Liver (tissue), 9 donors: Measurements from ENCODE around the gene LGALS9. TPM values are rescaled to one million over a fixed set of nuclear protein-coding genes. Genes with fewer than 3 reads are reported as not detected.

Experiments used
- DNase-seq: peaks from one replicate; pipeline ENCODE4 v3.0.0-alpha.2; 2017; ENCODE audit warnings: low spot score
- H3K27ac ChIP-seq, 2 donors: one replicate each; pipeline ENCODE4 v1.7.0; 2013; ENCODE audit warnings: inconsistent platforms in 2 of 2, low read length in 2 of 2, control low read depth in 1 of 2, low read depth in 1 of 2, mild to moderate bottlenecking in 1 of 2
- H3K27me3 ChIP-seq, 4 donors: one replicate each; pipeline versions ENCODE4 v1.6.1 to v1.7.0; 2013; ENCODE audit warnings: low read length in 3 of 4, inconsistent platforms in 1 of 4, mild to moderate bottlenecking in 1 of 4, moderate library complexity in 1 of 4; ENCODE audit not compliant: control insufficient read depth in 4 of 4, insufficient read depth in 4 of 4
- H3K36me3 ChIP-seq, 4 donors: one replicate each; pipeline versions ENCODE4 v1.6.1 to v1.7.0; 2013; ENCODE audit warnings: low read length in 3 of 4, mild to moderate bottlenecking in 3 of 4, low read depth in 1 of 4, moderate library complexity in 1 of 4; ENCODE audit not compliant: control insufficient read depth in 4 of 4, insufficient read depth in 3 of 4
- H3K4me1 ChIP-seq, 4 donors: one replicate each; pipeline versions ENCODE4 v1.6.1 to v1.7.0; 2013; ENCODE audit warnings: low read length in 3 of 4, mild to moderate bottlenecking in 3 of 4, moderate library complexity in 1 of 4; ENCODE audit not compliant: control insufficient read depth in 4 of 4, insufficient read depth in 4 of 4
- H3K4me3 ChIP-seq, 3 donors: one replicate each; pipeline versions ENCODE4 v1.6.1 to v1.7.0; 2013; ENCODE audit warnings: low read length in 3 of 3, control low read depth in 1 of 3, low read depth in 1 of 3, mild to moderate bottlenecking in 1 of 3
- H3K9ac ChIP-seq, 2 donors: one replicate each; pipeline ENCODE4 v1.7.0; 2013; ENCODE audit warnings: low read length in 2 of 2, mild to moderate bottlenecking in 2 of 2, moderate library complexity in 2 of 2, control low read depth in 1 of 2, low read depth in 1 of 2
- H3K9me3 ChIP-seq, 4 donors: one replicate each; pipeline versions ENCODE4 v1.6.1 to v1.7.0; 2013; ENCODE audit warnings: low read length in 3 of 4; ENCODE audit not compliant: control insufficient read depth in 4 of 4
- ATF3 ChIP-seq: IDR thresholded peaks from 2 replicates; pipeline ENCODE4 v1.6.1; 2016; ENCODE audit warnings: antibody characterized with exemption
- EGR1 ChIP-seq, 2 donors: IDR thresholded peaks; 2 replicates each; pipeline ENCODE4 v1.6.1; 2016 to 2018; ENCODE audit warnings: antibody characterized with exemption in 2 of 2, low read depth in 2 of 2
- FOXA1 ChIP-seq: IDR thresholded peaks from 2 replicates; pipeline ENCODE4 v1.6.1; 2016; ENCODE audit warnings: antibody characterized with exemption
- FOXA2 ChIP-seq: IDR thresholded peaks from 2 replicates; pipeline ENCODE4 v1.6.1; 2016; ENCODE audit warnings: antibody characterized with exemption
- GABPA ChIP-seq, 2 donors: IDR thresholded peaks in 1 of 2; conservative IDR thresholded peaks in 1 of 2; 2 replicates each; pipeline ENCODE4 v1.6.1; 2016; ENCODE audit warnings: antibody characterized with exemption in 2 of 2, mild to moderate bottlenecking in 1 of 2, moderate library complexity in 1 of 2
- HNF4A ChIP-seq, 2 donors: conservative IDR thresholded peaks; 2 replicates each; pipeline ENCODE4 v1.6.1; 2016; ENCODE audit warnings: antibody characterized with exemption in 2 of 2, mild to moderate bottlenecking in 2 of 2
- HNF4G ChIP-seq: IDR thresholded peaks from 2 replicates; pipeline ENCODE4 v1.6.1; 2016; ENCODE audit warnings: antibody characterized with exemption
- JUND ChIP-seq, 2 donors: IDR thresholded peaks; 2 replicates each; pipeline ENCODE4 v1.6.1; 2016; ENCODE audit warnings: antibody characterized with exemption in 2 of 2
- MAX ChIP-seq: IDR thresholded peaks from 2 replicates; pipeline ENCODE4 v1.6.1; 2016; ENCODE audit warnings: antibody characterized with exemption
- NR2F2 ChIP-seq: IDR thresholded peaks from 2 replicates; pipeline ENCODE4 v1.6.1; 2016; ENCODE audit warnings: antibody characterized with exemption
- RAD21 ChIP-seq, 2 donors: IDR thresholded peaks; 2 replicates each; pipeline ENCODE4 v1.6.1; 2016; ENCODE audit warnings: antibody characterized with exemption in 2 of 2, mild to moderate bottlenecking in 2 of 2
- REST ChIP-seq: IDR thresholded peaks from 2 replicates; pipeline ENCODE4 v1.6.1; 2016; ENCODE audit warnings: antibody characterized with exemption, mild to moderate bottlenecking
- RXRA ChIP-seq, 2 donors: IDR thresholded peaks; 2 replicates each; pipeline ENCODE4 v1.6.1; 2017 to 2018; ENCODE audit warnings: antibody characterized with exemption in 2 of 2, mild to moderate bottlenecking in 1 of 2
- TAF1 ChIP-seq: conservative IDR thresholded peaks from 2 replicates; pipeline ENCODE4 v1.6.1; 2016; ENCODE audit warnings: antibody characterized with exemption, mild to moderate bottlenecking
- YY1 ChIP-seq: IDR thresholded peaks from 2 replicates; pipeline ENCODE4 v1.6.1; 2016; ENCODE audit warnings: antibody characterized with exemption, mild to moderate bottlenecking
- ZBTB33 ChIP-seq: IDR thresholded peaks from 2 replicates; pipeline ENCODE4 v1.6.1; 2016; ENCODE audit warnings: antibody characterized with exemption
- WGBS: extraction: QIAGEN DNeasy Blood & Tissue Kit; methylation state at CpG from one replicate; pipeline ENCODE4 v1.1.7; 2013; 5-methylcytosine and 5-hydroxymethylcytosine counted together
- polyA plus RNA-seq, 2 donors: library from polyadenylated mRNA; stranded (reverse) in 1 of 2; unstranded in 1 of 2; fragments of 200-250 nt in 1 of 2; fragments of >200 nt in 1 of 2; fragmentation: Nextera tagmentation in 1 of 2; extraction: Ambion mirVana in 1 of 2; gene quantifications; one replicate each; pipeline versions ENCODE4 v1.2.1 to v1.2.3, GENCODE V29; 2013 to 2015
- total RNA-seq, 2 donors: library from RNA; depleted of rRNA; stranded (reverse); fragments of >200 nt; gene quantifications; one replicate each; pipeline ENCODE4 v1.2.3, GENCODE V29; 2014
- donor health status: healthy.
- donor health status: healthy.
- donor health status: healthy.
- donor health status: healthy.
- donor health status: healthy.

LGALS9 gene
- total and polyA plus RNA-seq, 4 donors: 6.1 to 24.7 (median 13.5) TPM

- Histone ChIP-seq H3K9me3 (no peaks in the 10 kb centered on the region), H3K36me3 (peaks cover 0 to 46% (median 16%) of the 10 kb centered on the region in 4 donors), H3K4me1 (no peaks in the 10 kb centered on the region), H3K27ac (no peak overlapping the region), H3K9ac (no peak overlapping the region), H3K27me3 (no peaks in the 10 kb centered on the region), H3K4me3 (no peak overlapping the region)
- TF ChIP-seq FOXA2 (no peak), RAD21 (IDR thresholded peaks at IDR 0.05) (no peak), HNF4A (conservative IDR thresholded peaks at IDR 0.05) (no peak), HNF4G (no peak), JUND (IDR thresholded peaks at IDR 0.05) (no peak), RXRA (IDR thresholded peaks at IDR 0.05) (no peak), ZBTB33 (no peak), ATF3 (no peak), EGR1 (IDR thresholded peaks at IDR 0.05; ENCODE audit: low read depth in 2 of 2) (no peak), REST (no peak), FOXA1 (no peak), TAF1 (no peak), GABPA (IDR thresholded peaks at IDR 0.05 in 1 of 2, conservative IDR thresholded peaks at IDR 0.05 in 1 of 2) (no peak)
- 80% methylated on average over 4 of the region's 4 CpGs for whole genome bisulfite sequencing
- DNase-seq: no peak
Measured at GRCh38 chr17:27616414-27616813, 14.6 kb upstream of the LGALS9 start.

- 96% methylated on average over 8 of the region's 8 CpGs for WGBS
- TF ChIP-seq ATF3 (no peak), EGR1 (IDR thresholded peaks at IDR 0.05; ENCODE audit: low read depth in 2 of 2) (no peak), HNF4A (conservative IDR thresholded peaks at IDR 0.05) (no peak), REST (no peak), NR2F2 (no peak), YY1 (no peak), MAX (no peak), FOXA2 (no peak)
Measured at GRCh38 chr17:27618417-27618816, 12.6 kb upstream of the LGALS9 start.

More at GRCh38 chr17:27618417-27618816, 12.6 kb upstream of the LGALS9 start:
- Histone ChIP-seq H3K36me3 (peaks cover 0 to 41% (median 18%) of the 10 kb centered on the region in 4 donors), H3K9ac (no peak overlapping the region), H3K27ac (no peak overlapping the region), H3K4me3 (no peak overlapping the region), H3K4me1 (no peaks in the 10 kb centered on the region), H3K27me3 (no peaks in the 10 kb centered on the region), H3K9me3 (no peaks in the 10 kb centered on the region)
- no peak for DNase-seq
